COLO829 (cell line): ENCODE results near the gene PNKP.
A peak's percentile ranks its signal among the peaks of the same experiment; 100 is the strongest.

ENCODE experiments used
- DNase-seq: peaks from one replicate; pipeline ENCODE4 v3.0.0; 2012; ENCODE audit warnings: low spot score

Gene PNKP

GRCh38 chr19:49859682-49860335 lies 7.6 kb downstream of the PNKP start:
- no peak for DNase-seq

DNA sequence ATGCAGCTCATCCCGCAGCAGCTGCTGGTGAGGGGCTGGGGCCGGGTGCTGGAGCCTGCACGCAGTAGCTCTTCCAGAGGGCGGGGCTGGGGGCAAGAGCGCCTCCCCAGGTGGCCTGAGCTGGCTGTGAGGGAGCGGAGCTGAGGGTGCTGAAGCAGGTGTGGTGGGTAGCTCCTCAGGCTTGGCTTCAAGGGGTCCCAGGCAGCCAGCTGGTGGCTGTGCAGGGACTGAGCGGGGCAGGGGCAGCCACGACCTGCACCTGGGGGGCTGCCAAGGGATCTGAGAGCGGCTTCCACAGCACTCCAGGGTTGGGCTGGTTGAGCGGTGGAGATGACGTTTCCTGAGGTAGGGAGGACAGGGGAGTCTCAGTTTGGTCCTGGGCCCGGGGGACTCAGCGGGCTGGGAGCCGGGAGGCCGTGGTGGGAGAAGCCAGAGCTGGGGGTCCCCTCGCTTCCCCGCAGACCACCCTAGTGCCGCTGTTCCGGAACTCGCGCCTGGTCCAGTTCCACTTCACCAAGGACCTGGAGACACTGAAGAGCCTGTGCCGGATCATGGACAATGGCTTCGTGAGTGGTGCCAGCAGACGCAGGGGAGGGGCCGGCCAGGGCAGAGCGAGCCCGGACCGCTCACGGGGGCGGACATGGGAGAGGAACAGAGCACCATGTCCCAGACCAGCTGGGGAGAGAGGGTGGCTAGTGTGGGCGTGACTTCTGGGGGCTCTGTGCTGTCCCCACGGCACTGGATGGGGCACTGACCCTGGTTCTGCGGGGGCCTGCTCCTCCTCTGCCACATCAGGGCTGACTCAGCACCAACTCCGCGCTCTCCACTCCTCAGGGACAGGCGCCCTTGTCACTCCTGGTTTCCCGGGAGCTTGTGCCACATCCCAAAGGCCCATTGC lies 9.0 kb downstream of the PNKP start:
- DNase-seq: no peak

- DNase-seq: no peak
Measured at GRCh38 chr19:49857838-49858087, 9.6 kb downstream of the PNKP start.

DNA sequence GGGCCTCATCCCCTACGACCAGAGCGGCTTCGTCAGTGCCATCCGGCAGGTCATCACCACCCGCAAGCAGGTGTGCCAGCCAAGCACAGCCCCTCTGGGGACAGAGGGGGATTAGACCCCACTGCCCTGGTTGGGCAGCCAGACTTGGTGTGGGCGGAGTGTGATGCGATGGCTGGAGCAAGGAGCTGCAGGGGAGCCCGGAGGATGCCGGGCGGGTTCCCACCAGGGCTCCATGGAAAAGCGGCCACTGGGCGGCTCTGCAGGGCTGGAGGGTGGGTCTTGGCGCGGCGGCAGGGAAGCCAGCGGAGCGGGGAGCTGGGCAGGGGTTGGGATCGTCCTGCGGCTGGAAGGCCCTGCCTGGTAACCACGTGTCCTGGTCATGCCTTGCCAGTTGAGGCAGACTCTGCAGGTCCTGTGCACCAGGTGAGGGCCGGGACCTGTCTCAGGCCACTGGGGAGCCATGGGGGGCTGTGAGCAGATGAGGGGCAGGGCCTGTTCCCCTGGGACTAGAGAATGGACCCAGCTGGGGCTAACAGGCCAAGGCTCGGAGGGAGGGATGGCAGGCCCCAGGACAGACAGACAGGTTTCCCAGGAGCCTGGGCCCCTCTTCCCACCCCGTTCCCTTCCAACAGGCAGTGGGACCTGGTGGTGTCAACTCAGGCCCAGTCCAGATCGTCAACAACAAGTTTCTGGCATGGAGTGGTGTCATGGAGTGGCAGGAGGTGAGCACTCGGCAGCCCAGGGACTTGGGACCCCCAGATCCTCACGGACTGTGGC lies 10.1 kb downstream of the PNKP start:
- no peak for DNase-seq

GRCh38 chr19:49856574-49857021 lies 10.8 kb downstream of the PNKP start:
- no peak for DNase-seq

- no peak for DNase-seq
Measured at GRCh38 chr19:49855676-49856573, 11.5 kb downstream of the PNKP start.

DNA sequence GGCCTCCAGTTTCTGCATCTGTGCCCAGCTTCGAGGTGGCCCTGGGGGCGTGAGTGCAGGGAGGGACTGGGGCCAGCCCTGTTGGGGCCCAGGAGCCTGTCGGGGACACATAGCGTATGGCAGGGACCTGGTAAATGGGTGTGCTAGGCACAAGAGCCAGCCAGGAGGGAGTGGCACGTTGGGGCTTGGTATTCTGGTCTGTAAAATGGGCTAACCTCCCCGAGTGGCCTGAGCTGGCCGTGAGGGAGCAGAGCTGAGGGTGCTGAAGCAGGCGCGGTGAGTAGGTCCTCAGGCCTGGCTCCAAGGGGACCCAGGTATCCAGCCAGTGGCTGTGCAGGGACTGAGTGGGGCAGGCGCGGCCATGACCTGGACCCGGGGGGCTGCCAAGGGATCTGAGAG lies 12.1 kb downstream of the PNKP start:
- no peak for DNase-seq

DNA sequence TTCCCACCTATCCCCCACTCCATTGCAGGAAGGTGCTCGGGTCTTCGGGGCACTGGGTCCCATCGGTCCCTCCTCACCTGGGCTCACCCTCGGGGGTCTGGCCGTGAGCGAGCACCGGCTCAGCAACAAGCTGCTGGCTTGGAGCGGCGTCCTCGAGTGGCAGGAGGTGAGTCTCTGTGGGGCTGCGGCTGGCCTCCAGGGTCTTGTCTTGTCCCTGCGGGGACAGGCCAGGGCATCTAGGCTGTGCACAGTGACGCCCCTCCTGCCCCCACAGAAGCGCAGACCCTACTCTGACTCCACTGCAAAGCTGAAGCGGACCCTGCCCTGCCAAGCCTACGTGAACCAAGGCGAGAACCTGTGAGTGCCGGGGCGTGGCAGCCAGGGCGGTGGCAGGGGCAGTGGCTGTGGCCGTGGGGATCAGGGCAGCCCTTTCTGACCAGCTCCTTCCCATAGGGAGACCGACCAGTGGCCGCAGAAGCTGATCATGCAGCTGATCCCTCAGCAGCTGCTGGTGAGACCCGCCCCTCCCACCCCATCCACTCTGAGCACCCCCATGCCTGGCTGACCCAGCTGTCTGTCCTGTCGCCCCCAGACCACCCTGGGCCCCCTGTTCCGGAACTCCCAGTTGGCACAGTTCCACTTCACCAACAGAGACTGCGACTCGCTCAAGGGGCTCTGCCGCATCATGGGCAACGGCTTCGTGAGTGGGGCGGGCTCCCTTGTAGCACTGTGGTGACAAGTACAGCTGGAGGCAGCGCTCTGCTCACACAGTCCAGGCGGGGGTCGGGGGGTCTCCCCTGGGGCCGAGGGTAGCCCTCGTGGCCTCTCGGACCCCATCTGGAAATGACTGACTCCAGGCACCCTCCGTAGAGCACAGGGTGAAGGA lies 12.8 kb downstream of the PNKP start:
- no peak for DNase-seq

DNA sequence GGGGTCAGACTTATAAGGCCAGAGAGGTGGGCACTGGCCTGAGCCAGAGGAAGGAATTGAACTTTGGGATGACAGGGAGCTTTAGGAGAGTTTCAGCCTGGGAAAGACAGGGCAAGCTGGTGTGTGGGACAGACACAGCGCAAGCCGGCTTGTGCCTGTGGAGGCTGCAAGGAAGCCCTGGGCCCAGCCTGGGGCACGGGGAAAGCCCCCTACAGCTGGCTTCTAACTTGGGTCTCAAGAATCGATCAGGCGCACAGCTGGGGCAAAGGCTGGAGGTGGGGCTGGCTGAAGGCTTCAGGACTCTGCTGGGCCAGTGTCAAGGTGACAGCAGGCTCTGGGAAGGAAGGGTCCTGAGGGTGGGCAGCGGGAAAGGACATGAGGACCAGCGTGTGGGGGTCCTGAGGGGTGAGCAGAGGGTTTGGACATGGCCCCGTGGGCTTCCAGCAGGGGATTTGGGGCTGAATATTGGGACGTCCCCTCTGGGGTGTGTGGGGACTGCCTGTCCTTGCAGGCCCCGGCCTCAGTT lies 13.5 kb downstream of the PNKP start:
- no peak for DNase-seq

- DNase-seq: no peak
Measured at GRCh38 chr19:49852631-49853126, 14.7 kb downstream of the PNKP start.

DNA sequence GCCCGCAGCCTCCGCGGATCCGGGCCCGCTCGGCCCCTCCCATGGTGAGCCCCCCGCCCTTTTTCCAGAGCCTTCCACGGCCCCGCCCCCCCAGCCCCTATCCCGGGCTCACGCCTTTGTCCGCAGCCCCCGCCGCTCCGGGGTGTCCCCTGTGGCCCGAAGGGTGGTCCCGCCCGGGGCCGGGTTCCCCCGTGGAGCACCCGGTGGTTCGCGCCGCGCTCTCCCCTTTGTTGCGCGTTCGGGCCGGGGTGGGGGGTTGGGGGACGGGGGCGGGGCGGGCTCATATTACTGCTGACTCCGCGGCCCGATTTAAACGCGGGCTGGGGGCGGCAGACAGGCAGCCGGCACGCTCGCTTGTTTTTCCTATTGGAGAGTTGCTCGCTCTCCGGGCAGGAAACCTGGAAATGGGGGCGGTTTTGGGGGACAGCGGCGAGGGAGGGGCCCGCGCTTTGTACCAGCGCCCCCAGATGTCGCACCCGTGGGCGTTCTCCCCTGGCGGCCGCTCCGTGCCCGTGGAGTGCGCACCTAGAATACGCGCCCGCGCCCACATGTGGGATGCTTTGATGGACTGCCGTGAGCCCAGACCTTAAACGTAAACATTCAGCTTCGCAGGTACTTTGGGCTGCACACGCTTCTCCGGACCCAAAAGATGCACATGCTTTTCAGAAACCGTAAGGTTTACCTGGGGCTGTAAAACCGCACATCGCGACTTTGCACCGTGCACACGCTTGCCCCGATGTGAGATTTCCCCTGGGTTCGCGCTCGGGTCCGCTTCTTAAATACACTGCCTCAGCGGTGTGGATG lies 15.7 kb downstream of the PNKP start:
- DNase-seq: no peak

DNA sequence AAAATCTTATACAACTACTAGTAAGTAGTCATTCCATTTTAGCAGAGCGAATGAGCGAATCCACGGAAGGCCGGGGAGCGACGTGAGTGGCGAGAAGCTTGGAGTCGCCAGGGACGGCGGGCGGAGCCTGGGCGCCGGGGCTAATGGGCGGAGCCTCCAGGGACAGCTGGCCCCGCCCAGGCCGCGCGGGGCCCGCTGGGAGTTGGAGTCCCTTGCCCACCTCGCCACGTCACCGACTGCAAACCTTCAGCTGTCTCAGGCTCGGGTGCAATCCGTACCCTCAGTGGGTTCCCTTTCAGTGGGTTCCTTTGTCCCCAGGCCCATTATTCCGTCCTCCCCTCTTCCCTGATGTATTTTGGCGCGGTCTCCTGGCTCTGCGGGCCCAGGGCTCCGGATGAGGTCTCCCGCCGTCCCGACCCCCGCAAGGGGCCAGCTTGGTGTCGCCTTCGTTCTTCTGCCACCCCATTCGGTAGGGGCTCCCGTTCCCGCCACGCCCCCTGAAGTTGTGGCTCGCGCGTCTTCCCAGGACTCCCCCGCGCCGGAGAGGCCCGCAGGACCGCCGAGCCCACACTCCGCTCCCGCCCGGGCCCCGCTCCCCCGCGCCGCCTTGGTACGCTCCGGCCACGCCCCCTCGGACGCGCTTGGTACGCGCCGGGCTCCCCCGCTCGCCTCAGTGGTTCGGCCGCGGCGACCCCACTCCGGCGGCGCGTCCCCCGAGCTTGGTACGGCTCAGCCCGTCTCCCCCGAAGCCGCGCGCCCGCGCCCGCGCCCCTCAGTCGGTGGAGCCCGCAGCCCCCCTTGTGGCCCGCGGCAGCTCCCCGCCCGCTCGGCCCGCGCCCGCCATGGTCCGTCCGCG lies 16.7 kb downstream of the PNKP start, which contains the start of gene PTOV1:
PTOV1 (plus strand) TSS at position 673 of the 856 bp plus-strand sequence.
- peak; percentile 97 for DNase-seq

GRCh38 chr19:49850221-49850486 lies 17.2 kb downstream of the PNKP start:
- no peak for DNase-seq

GRCh38 chr19:49849433-49850220 lies 17.7 kb downstream of the PNKP start:
- DNase-seq: no peak

GRCh38 chr19:49848938-49849337 lies 18.4 kb downstream of the PNKP start:
- no peak for DNase-seq

- peak; percentile 78 for DNase-seq
Measured at GRCh38 chr19:49847731-49848696, 19.4 kb downstream of the PNKP start.

DNA sequence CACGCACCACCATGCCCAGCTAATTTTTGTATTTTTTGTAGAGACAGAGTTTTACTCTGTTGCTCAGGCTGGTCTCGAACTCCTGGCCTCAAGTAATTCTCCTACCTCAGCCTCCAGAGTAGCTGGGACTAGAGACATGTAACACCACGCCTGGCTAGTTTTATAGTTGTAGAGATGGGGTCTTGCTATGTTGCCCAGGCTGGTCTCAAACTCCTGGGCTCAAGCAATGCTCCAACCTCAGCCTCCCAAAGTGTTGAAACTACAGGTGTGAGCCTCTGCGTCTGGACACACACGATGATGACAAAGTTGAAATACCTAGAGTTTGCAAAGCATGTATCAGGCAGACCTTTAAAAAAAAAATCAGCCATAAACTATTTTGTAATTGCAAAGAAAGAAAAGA lies 21.0 kb downstream of the PNKP start:
- no peak for DNase-seq
